Measurements from ENCODE around the gene IL10RB. TPM values are rescaled to one million over a fixed set of nuclear protein-coding genes. Genes with fewer than 3 reads are reported as not detected.
"Not testable (repeated sequence)": the region's sequence is repeated elsewhere in the genome, so short reads cannot be mapped to it uniquely, and the experiment has no call there.

The IL10RB gene
- total RNA-seq, 1 experiment from 2014 or later: 3.1 TPM

DNA sequence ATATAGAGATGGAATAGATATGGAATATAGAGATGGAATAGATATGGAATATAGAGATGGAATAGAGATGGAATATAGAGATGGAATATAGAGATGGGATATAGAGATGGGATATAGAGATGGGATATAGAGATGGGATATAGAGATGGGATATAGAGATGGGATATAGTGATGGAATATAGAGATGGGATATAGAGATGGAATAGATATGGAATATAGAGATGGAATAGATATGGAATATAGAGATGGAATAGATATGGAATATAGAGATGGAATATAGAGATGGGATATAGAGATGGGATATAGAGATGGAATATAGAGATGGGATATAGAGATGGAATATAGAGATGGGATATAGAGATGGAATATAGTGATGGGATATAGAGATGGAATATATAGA, 57.4 kb downstream of the IL10RB start:
- H2BK12ac ChIP-seq (ENCODE audit: insufficient read length, low read depth, low read length); H4K8ac ChIP-seq (replicated peaks; ENCODE audit: insufficient read length, low read depth, low read length); H3K4me1 ChIP-seq (ENCODE audit: insufficient read depth, low read length); H4K20me1 ChIP-seq (ENCODE audit: control insufficient read depth, insufficient read depth, insufficient read length); H3K18ac ChIP-seq (ENCODE audit: insufficient read length, low read depth, low read length); H3K4me2 ChIP-seq (ENCODE audit: insufficient read depth, insufficient read length, low read length); H2BK120ac ChIP-seq (ENCODE audit: low read depth, low read length, poor library complexity, severe bottlenecking); H3K9ac ChIP-seq (ENCODE audit: extremely low read depth, insufficient read length, low read length); H4K5ac ChIP-seq (ENCODE audit: insufficient read length, low read depth, low read length); H3K27me3 ChIP-seq (ENCODE audit: insufficient read depth, low read length); H3K27ac Mint-ChIP-seq; H3K56ac ChIP-seq (ENCODE audit: insufficient read length, low read depth, low read length); H3K9me3 ChIP-seq (ENCODE audit: control insufficient read depth, low read depth, low read length); H3K14ac ChIP-seq (ENCODE audit: insufficient read depth, low read length); H3K4me1 Mint-ChIP-seq; H3T11ph ChIP-seq (ENCODE audit: low read length); H3K9me3 Mint-ChIP-seq; DNase-seq; H2BK15ac ChIP-seq (ENCODE audit: low read depth, low read length); H3K27me3 Mint-ChIP-seq (ENCODE audit: low read depth); H3K27ac ChIP-seq (ENCODE audit: insufficient read length, low read depth, low read length); H3K4me3 Mint-ChIP-seq; H2AFZ ChIP-seq (ENCODE audit: low read length); H2AK5ac ChIP-seq (ENCODE audit: insufficient read length, low read length); H3K36me3 Mint-ChIP-seq (ENCODE audit: insufficient read depth in 1 of 3, low read depth in 3 of 3); H3K4ac ChIP-seq (ENCODE audit: low read depth, low read length); H3K23ac ChIP-seq (ENCODE audit: insufficient read length, low read depth, low read length); H3K79me1 ChIP-seq (ENCODE audit: insufficient read depth, low read depth, low read length, poor library complexity, severe bottlenecking); H3K23me2 ChIP-seq (ENCODE audit: insufficient read length, low read depth, low read length, poor library complexity, severe bottlenecking); H2BK5ac ChIP-seq (ENCODE audit: insufficient read length, low read length); H2BK20ac ChIP-seq (ENCODE audit: low read depth, low read length, poor library complexity, severe bottlenecking); H4K91ac ChIP-seq (ENCODE audit: insufficient read length, low read depth, low read length): not testable (repeated sequence)
- peaks cover 10% of the 10 kb centered on the region; the same call in 1 of the 2 replicates for H3K79me2 ChIP-seq (ENCODE audit: insufficient read depth, low read length)

All from H9 (cell line).